ENCODE data around the gene MAML2. TPM values are rescaled to one million over a fixed set of nuclear protein-coding genes. Genes with fewer than 3 reads are reported as not detected.

MAML2 gene
- total and polyA plus RNA-seq, 7 donors = 2.8 to 20.7 (median 11.8) TPM

GRCh38 chr11:96246718-96247552 lies 96.1 kb downstream of the MAML2 start:
- intact Hi-C loops (cut with DNase I) = loop anchor here (10.0 kb wide), 1 partner anchor 322 kb away; the partner anchor contains the start of gene MTMR2
- H3K27ac ChIP-seq = peak overlapping the region in 1 of 4 donors; percentile 7

GRCh38 chr11:96242971-96243647 lies 99.9 kb downstream of the MAML2 start:
- H3K9me3 ChIP-seq = no peaks in the 10 kb centered on the region
- no peaks in the 10 kb centered on the region for H3K36me3 ChIP-seq
- H3K4me1 ChIP-seq = peaks cover 0 to 32% (median 27%) of the 10 kb centered on the region in 4 donors
- H3K27me3 ChIP-seq = no peaks in the 10 kb centered on the region
- TF ChIP-seq EP300 (IDR thresholded peaks at IDR 0.05) = peak in 2 of 4 donors; percentile 23 to 68
- TF ChIP-seq POLR2AphosphoS5 (IDR thresholded peaks at IDR 0.05) = peak; percentile 57 to 88 (median 84)
- no peak for TF ChIP-seq POLR2A (IDR thresholded peaks at IDR 0.05)
- TF ChIP-seq CTCF (IDR thresholded peaks at IDR 0.05) = no peak
- intact Hi-C loops (cut with DNase I) = loop anchor here (2.0 to 10.0 kb wide), 3 partner anchors 64 to 318 kb away; partner anchors contain the start of genes MAML2 and MTMR2
- H3K4me3 ChIP-seq = peak overlapping the region; percentile 24 to 49 (median 39)
- peak overlapping the region; percentile 68 to 87 (median 86) for H3K27ac ChIP-seq
- WGBS, 2 donors = 0 to 1% methylated on average over 19 of the region's 19 CpGs
- peak; percentile 98 for DNase-seq

More at GRCh38 chr11:96246718-96247552, 96.1 kb downstream of the MAML2 start:
- peaks cover 0 to 14% (median 12%) of the 10 kb centered on the region in 4 donors for H3K4me1 ChIP-seq
- 47 to 49% methylated on average over 4 of the region's 4 CpGs for WGBS, 2 donors
- no peaks in the 10 kb centered on the region for H3K27me3 ChIP-seq
- DNase-seq = no peak
- no peaks in the 10 kb centered on the region for H3K36me3 ChIP-seq
- H3K4me3 ChIP-seq = no peak overlapping the region
- TF ChIP-seq POLR2A (IDR thresholded peaks at IDR 0.05) = no peak
- TF ChIP-seq CTCF (IDR thresholded peaks at IDR 0.05) = no peak
- no peak for TF ChIP-seq EP300 (IDR thresholded peaks at IDR 0.05)
- no peak for TF ChIP-seq POLR2AphosphoS5 (IDR thresholded peaks at IDR 0.05)
- H3K9me3 ChIP-seq = no peaks in the 10 kb centered on the region

GRCh38 chr11:96242191-96242847 lies 100.7 kb downstream of the MAML2 start:
- intact Hi-C loops (cut with DNase I) = loop anchor here (2.0 to 10.0 kb wide), 3 partner anchors 65 to 318 kb away; partner anchors contain the start of genes MAML2 and MTMR2

More at GRCh38 chr11:96242191-96242847, 100.7 kb downstream of the MAML2 start:
- H3K4me3 ChIP-seq = peak overlapping the region in 2 of 4 donors; percentile 48 to 49
- H3K36me3 ChIP-seq = no peaks in the 10 kb centered on the region
- H3K9me3 ChIP-seq = no peaks in the 10 kb centered on the region
- 30 to 37% methylated on average over 2 of the region's 2 CpGs for WGBS, 2 donors
- no peaks in the 10 kb centered on the region for H3K27me3 ChIP-seq
- peak overlapping the region; percentile 68 to 87 (median 86) for H3K27ac ChIP-seq
- TF ChIP-seq POLR2AphosphoS5 (IDR thresholded peaks at IDR 0.05) = peak in 2 of 4 donors; percentile 30 to 36
- TF ChIP-seq POLR2A (IDR thresholded peaks at IDR 0.05) = no peak
- TF ChIP-seq EP300 (IDR thresholded peaks at IDR 0.05) = no peak
- TF ChIP-seq CTCF (IDR thresholded peaks at IDR 0.05) = no peak
- no peak for DNase-seq
- H3K4me1 ChIP-seq = peaks cover 0 to 40% (median 35%) of the 10 kb centered on the region in 4 donors
